Endothelial cell of umbilical vein (primary cell): Measurements from ENCODE around the gene FUT6.

Experiments used
- EZH2 ChIP-seq: IDR thresholded peaks from 2 replicates; pipeline ENCODE4 v1.6.1; 2012; ENCODE audit warnings: borderline replicate concordance, low read depth, mild to moderate bottlenecking, moderate library complexity, low read length, inconsistent platforms; ENCODE audit not compliant: severe bottlenecking
- FOS ChIP-seq: IDR thresholded peaks from 2 replicates; pipeline ENCODE4 v1.6.1; 2011; ENCODE audit warnings: mild to moderate bottlenecking, low read length, moderate library complexity, borderline replicate concordance; ENCODE audit not compliant: insufficient read depth
- JUN ChIP-seq: IDR thresholded peaks from 2 replicates; pipeline ENCODE4 v1.6.1; 2011; ENCODE audit warnings: borderline replicate concordance, low read depth; ENCODE audit not compliant: insufficient read length, insufficient read depth
- MYC ChIP-seq: IDR thresholded peaks from one replicate; pipeline ENCODE4 v1.6.1; 2011; ENCODE audit warnings: mild to moderate bottlenecking, low read depth, low read length
- POLR2A ChIP-seq: IDR thresholded peaks from 2 replicates; pipeline ENCODE4 v1.6.1; 2012; ENCODE audit warnings: low read depth, mild to moderate bottlenecking, control low read depth, low read length
- POLR2AphosphoS5 ChIP-seq: IDR thresholded peaks from 2 replicates; pipeline ENCODE4 v1.6.1; 2012; ENCODE audit warnings: low read depth, mild to moderate bottlenecking, control low read depth, low read length, moderate library complexity; ENCODE audit not compliant: insufficient read depth
- TF ChIP-seq, protein P1 (sequence below), 2 donors: IDR thresholded peaks; 1 replicate in 1 of 2; 2 replicates in 1 of 2; pipeline ENCODE4 v1.5.1; 2011; ENCODE audit warnings: low read length in 2 of 2, mild to moderate bottlenecking in 2 of 2, moderate library complexity in 2 of 2, control low read depth in 1 of 2, inconsistent platforms in 1 of 2, low read depth in 1 of 2; ENCODE audit not compliant: insufficient read depth in 1 of 2; ENCODE audit errors: extremely low read depth in 1 of 2
- TF ChIP-seq, protein P2 (sequence below): IDR thresholded peaks from 2 replicates; pipeline ENCODE4 v1.6.1; 2011; ENCODE audit not compliant: insufficient read depth, insufficient read length

DNA sequence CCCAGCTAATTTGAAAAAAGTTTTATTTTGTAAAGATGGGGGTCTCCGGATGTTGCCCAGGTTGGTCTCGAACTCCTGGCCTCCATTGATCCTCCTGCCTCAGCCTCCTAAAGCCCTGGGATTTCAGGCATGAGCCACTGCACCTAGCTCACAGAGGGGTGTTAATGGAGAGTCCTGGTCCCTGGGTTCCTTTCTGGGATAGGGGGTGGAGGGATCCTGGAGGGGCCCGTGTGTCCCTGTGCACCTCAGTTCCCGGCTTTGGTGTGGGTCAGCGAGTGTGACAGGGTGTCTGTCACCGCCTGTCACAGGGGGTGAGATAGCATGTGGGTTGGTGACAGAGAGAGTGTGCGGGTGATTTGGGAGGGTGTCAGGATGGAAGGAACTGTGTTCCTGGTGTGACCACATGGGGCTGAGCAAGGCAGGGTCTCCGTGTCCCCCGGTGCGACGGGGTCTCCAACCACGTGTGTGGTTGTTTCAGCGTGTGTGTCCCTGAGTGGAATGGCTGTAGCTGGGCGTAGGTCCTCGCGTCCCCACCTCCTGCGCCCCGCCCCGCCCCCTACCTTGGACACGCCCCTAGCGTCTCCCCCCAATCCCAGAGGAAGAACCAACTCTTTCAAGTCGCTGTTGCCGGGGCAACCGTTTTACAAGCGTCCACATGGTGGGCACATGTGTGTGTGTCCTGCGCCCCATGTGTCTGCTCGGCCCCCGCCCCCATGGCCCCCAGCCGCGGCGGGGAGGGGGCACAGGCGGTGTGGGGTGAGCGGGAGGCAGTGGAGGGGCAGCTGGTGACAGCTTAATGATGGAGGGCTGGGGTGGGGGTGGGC, 37.5 kb downstream of the FUT6 start:
- TF ChIP-seq, protein P1, sequence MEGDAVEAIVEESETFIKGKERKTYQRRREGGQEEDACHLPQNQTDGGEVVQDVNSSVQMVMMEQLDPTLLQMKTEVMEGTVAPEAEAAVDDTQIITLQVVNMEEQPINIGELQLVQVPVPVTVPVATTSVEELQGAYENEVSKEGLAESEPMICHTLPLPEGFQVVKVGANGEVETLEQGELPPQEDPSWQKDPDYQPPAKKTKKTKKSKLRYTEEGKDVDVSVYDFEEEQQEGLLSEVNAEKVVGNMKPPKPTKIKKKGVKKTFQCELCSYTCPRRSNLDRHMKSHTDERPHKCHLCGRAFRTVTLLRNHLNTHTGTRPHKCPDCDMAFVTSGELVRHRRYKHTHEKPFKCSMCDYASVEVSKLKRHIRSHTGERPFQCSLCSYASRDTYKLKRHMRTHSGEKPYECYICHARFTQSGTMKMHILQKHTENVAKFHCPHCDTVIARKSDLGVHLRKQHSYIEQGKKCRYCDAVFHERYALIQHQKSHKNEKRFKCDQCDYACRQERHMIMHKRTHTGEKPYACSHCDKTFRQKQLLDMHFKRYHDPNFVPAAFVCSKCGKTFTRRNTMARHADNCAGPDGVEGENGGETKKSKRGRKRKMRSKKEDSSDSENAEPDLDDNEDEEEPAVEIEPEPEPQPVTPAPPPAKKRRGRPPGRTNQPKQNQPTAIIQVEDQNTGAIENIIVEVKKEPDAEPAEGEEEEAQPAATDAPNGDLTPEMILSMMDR (IDR thresholded peaks at IDR 0.05; ENCODE audit: extremely low read depth in 1 of 2, insufficient read depth in 1 of 2, low read depth in 1 of 2, low read length in 2 of 2): no peak
- TF ChIP-seq FOS (no peak), POLR2A (no peak), EZH2 (no peak), POLR2AphosphoS5 (no peak), JUN (no peak), MYC (no peak)
- TF ChIP-seq, protein P2, sequence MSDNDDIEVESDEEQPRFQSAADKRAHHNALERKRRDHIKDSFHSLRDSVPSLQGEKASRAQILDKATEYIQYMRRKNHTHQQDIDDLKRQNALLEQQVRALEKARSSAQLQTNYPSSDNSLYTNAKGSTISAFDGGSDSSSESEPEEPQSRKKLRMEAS: no peak
